Gastroesophageal sphincter (tissue), 3 donors: Measurements from ENCODE around the gene VCL.

ENCODE experiments used
- EP300 ChIP-seq: sonication (generic); formaldehyde crosslinking; IDR thresholded peaks from one replicate; pipeline ENCODE4 v1.6.1; 2017; ENCODE audit warnings: antibody characterized with exemption, mild to moderate bottlenecking
- POLR2A ChIP-seq, 2 donors: fragments of 450-650 bp; IDR thresholded peaks; one replicate each; pipeline ENCODE4 v1.6.1; 2017; ENCODE audit warnings: antibody characterized with exemption in 2 of 2, mild to moderate bottlenecking in 2 of 2, moderate library complexity in 1 of 2
- TF ChIP-seq, protein P1 (sequence below), 4 experiments: fragments of 200-600 bp in 2 of 4; fragments of 450-650 bp in 2 of 4; sonication (generic) in 1 of 4; IDR thresholded peaks; one replicate each; pipeline ENCODE4 v1.5.1; 2017 to 2019; ENCODE audit warnings: antibody characterized with exemption in 4 of 4, mild to moderate bottlenecking in 2 of 4, moderate library complexity in 2 of 4

GRCh38 chr10:74099420-74099819, 101.5 kb downstream of the VCL start:
- TF ChIP-seq, protein P1, sequence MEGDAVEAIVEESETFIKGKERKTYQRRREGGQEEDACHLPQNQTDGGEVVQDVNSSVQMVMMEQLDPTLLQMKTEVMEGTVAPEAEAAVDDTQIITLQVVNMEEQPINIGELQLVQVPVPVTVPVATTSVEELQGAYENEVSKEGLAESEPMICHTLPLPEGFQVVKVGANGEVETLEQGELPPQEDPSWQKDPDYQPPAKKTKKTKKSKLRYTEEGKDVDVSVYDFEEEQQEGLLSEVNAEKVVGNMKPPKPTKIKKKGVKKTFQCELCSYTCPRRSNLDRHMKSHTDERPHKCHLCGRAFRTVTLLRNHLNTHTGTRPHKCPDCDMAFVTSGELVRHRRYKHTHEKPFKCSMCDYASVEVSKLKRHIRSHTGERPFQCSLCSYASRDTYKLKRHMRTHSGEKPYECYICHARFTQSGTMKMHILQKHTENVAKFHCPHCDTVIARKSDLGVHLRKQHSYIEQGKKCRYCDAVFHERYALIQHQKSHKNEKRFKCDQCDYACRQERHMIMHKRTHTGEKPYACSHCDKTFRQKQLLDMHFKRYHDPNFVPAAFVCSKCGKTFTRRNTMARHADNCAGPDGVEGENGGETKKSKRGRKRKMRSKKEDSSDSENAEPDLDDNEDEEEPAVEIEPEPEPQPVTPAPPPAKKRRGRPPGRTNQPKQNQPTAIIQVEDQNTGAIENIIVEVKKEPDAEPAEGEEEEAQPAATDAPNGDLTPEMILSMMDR (IDR thresholded peaks at IDR 0.05) = no peak
- no peak for TF ChIP-seq EP300
- TF ChIP-seq POLR2A (IDR thresholded peaks at IDR 0.05) = no peak
